ENCODE data around the gene ECPAS. TPM values are rescaled to one million over a fixed set of nuclear protein-coding genes. Genes with fewer than 3 reads are reported as not detected.

The ECPAS gene
- total RNA-seq, 1 experiment from 2014 or later = 71.1 TPM

DNA sequence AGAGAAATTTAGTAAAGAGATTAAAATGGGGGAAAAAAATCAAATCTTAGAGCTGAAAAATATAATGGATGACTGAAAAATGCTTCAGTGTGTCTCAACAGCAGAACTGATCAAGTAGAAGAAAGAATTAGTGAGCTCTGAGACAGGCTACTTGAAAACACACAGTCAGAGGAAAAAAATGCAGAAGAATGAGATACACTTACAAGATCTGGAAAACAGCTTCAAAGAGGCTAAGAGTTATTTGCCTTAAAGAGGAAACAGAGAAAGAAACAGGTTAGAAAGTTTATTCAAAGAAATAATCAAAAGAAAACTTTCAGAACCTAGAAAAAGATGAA lies 83.7 kb downstream of the ECPAS start:
- no peak overlapping the region for H3K27ac ChIP-seq (ENCODE audit: low read depth, low read length)
- H3K36me3 ChIP-seq (ENCODE audit: control insufficient read depth in 1 of 2, insufficient read depth in 2 of 2, low read length in 2 of 2) = peaks cover 2 to 27% of the 10 kb centered on the region in 2 experiments; a peak in 3 of 4 replicates
- BruUV-seq (replicated peaks) = no TSS peak
- H3K9me3 ChIP-seq (ENCODE audit: control insufficient read depth in 1 of 2, insufficient read depth in 1 of 2, low read depth in 1 of 2, low read length in 2 of 2) = peaks cover 0 to 5% of the 10 kb centered on the region in 2 experiments; a peak in 1 of 4 replicates
- no peaks in the 10 kb centered on the region for H3K4me1 ChIP-seq (ENCODE audit: control insufficient read depth in 1 of 2, insufficient read depth in 2 of 2, low read length in 2 of 2)
- no peaks in the 10 kb centered on the region for H3K9me2 ChIP-seq (ENCODE audit: insufficient read depth)
- TF ChIP-seq, protein P1, sequence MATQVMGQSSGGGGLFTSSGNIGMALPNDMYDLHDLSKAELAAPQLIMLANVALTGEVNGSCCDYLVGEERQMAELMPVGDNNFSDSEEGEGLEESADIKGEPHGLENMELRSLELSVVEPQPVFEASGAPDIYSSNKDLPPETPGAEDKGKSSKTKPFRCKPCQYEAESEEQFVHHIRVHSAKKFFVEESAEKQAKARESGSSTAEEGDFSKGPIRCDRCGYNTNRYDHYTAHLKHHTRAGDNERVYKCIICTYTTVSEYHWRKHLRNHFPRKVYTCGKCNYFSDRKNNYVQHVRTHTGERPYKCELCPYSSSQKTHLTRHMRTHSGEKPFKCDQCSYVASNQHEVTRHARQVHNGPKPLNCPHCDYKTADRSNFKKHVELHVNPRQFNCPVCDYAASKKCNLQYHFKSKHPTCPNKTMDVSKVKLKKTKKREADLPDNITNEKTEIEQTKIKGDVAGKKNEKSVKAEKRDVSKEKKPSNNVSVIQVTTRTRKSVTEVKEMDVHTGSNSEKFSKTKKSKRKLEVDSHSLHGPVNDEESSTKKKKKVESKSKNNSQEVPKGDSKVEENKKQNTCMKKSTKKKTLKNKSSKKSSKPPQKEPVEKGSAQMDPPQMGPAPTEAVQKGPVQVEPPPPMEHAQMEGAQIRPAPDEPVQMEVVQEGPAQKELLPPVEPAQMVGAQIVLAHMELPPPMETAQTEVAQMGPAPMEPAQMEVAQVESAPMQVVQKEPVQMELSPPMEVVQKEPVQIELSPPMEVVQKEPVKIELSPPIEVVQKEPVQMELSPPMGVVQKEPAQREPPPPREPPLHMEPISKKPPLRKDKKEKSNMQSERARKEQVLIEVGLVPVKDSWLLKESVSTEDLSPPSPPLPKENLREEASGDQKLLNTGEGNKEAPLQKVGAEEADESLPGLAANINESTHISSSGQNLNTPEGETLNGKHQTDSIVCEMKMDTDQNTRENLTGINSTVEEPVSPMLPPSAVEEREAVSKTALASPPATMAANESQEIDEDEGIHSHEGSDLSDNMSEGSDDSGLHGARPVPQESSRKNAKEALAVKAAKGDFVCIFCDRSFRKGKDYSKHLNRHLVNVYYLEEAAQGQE (IDR thresholded peaks at IDR 0.05; ENCODE audit: low read depth) = no peak
- TF ChIP-seq EGR1 (IDR thresholded peaks at IDR 0.05; ENCODE audit: low read depth) (no peak), ELF1 (IDR thresholded peaks at IDR 0.05; ENCODE audit: borderline replicate concordance, low read depth) (no peak), SRF (IDR thresholded peaks at IDR 0.05; ENCODE audit: low read depth) (no peak), POLR2A (IDR thresholded peaks at IDR 0.05; ENCODE audit: borderline replicate concordance, extremely low read depth, insufficient read depth, insufficient read length) (no peak), EZH2phosphoT487 (IDR thresholded peaks at IDR 0.05; ENCODE audit: borderline replicate concordance) (no peak), SP1 (IDR thresholded peaks at IDR 0.05; ENCODE audit: low read depth) (no peak), TCF7L2 (IDR thresholded peaks at IDR 0.05; ENCODE audit: borderline replicate concordance, extremely low read depth, insufficient read depth, insufficient read length) (no peak)
- TF ChIP-seq, protein P2, sequence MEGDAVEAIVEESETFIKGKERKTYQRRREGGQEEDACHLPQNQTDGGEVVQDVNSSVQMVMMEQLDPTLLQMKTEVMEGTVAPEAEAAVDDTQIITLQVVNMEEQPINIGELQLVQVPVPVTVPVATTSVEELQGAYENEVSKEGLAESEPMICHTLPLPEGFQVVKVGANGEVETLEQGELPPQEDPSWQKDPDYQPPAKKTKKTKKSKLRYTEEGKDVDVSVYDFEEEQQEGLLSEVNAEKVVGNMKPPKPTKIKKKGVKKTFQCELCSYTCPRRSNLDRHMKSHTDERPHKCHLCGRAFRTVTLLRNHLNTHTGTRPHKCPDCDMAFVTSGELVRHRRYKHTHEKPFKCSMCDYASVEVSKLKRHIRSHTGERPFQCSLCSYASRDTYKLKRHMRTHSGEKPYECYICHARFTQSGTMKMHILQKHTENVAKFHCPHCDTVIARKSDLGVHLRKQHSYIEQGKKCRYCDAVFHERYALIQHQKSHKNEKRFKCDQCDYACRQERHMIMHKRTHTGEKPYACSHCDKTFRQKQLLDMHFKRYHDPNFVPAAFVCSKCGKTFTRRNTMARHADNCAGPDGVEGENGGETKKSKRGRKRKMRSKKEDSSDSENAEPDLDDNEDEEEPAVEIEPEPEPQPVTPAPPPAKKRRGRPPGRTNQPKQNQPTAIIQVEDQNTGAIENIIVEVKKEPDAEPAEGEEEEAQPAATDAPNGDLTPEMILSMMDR (IDR thresholded peaks at IDR 0.05 in 2 of 3, conservative IDR thresholded peaks at IDR 0.05 in 1 of 3; ENCODE audit: borderline replicate concordance in 1 of 3, insufficient read depth in 1 of 3, low read depth in 2 of 3, low read length in 2 of 3) = no peak
- TF ChIP-seq, protein P3, sequence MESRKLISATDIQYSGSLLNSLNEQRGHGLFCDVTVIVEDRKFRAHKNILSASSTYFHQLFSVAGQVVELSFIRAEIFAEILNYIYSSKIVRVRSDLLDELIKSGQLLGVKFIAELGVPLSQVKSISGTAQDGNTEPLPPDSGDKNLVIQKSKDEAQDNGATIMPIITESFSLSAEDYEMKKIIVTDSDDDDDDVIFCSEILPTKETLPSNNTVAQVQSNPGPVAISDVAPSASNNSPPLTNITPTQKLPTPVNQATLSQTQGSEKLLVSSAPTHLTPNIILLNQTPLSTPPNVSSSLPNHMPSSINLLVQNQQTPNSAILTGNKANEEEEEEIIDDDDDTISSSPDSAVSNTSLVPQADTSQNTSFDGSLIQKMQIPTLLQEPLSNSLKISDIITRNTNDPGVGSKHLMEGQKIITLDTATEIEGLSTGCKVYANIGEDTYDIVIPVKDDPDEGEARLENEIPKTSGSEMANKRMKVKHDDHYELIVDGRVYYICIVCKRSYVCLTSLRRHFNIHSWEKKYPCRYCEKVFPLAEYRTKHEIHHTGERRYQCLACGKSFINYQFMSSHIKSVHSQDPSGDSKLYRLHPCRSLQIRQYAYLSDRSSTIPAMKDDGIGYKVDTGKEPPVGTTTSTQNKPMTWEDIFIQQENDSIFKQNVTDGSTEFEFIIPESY (IDR thresholded peaks at IDR 0.05; ENCODE audit: extremely low read depth, insufficient replicate concordance, low read length) = no peak
- CTCF ChIA-PET = no interaction called here
- DNase-seq (ENCODE audit: low read depth, low spot score) (no peak), ATAC-seq (no peak)
- H3K4me2 ChIP-seq (ENCODE audit: low read length) = no peak overlapping the region
- H3K4me3 ChIP-seq (replicated peaks in 1 of 2; ENCODE audit: low read depth in 1 of 2, low read length in 2 of 2) = no peak overlapping the region
- no peak overlapping the region for H2AFZ ChIP-seq (ENCODE audit: low read depth, low read length, poor library complexity, severe bottlenecking)
- H3K79me2 ChIP-seq (ENCODE audit: insufficient read depth, low read length) = peaks cover 36% of the 10 kb centered on the region
- no peaks in the 10 kb centered on the region for H4K20me1 ChIP-seq (ENCODE audit: insufficient read depth)
- POLR2A ChIA-PET = no interaction called here
- intact Hi-C loops (cut with micrococcal nuclease) = loop anchor here (10.0 kb wide), 1 partner anchor 766 kb away; no protein-coding TSS in a partner anchor
- no peaks in the 10 kb centered on the region for H3K27me3 ChIP-seq (ENCODE audit: insufficient read depth, low read length)
- RAD21 ChIA-PET (ENCODE audit: low non-redundant PET in 1 of 2, low total read pairs in 2 of 2, uncharacterized antibody in 2 of 2, unreplicated experiment in 2 of 2) = no interaction called here
- no peak overlapping the region for H3K9ac ChIP-seq (ENCODE audit: low read length)

Measured in HCT116 (cell line).